Psoas muscle (tissue), 8 donors: ENCODE measurements around the gene NTNG1. TPM values are rescaled to one million over a fixed set of nuclear protein-coding genes. Genes with fewer than 3 reads are reported as not detected.

Experiments used
- ATAC-seq, 4 donors: fragments of 200-7000 bp; cut with Tn5 transposase; one replicate each; pipeline ENCODE4 v1.9.1; 2020; ENCODE audit warnings: moderate library complexity in 3 of 4, mild to moderate bottlenecking in 2 of 4
- DNase-seq, 2 donors: peaks; one replicate each; pipeline ENCODE4 v3.0.0-alpha.2; 2020
- H3K27ac ChIP-seq: fragments of 200-600 bp; one replicate; pipeline ENCODE4 v1.8.0; 2022
- H3K27me3 ChIP-seq, 3 donors: fragments of 200-600 bp in 1 of 3; one replicate each; pipeline versions ENCODE4 v1.6.1 to v1.8.0; 2013 to 2022; ENCODE audit warnings: low read length in 2 of 3, mild to moderate bottlenecking in 2 of 3, moderate library complexity in 1 of 3; ENCODE audit not compliant: insufficient read depth in 3 of 3
- H3K36me3 ChIP-seq, 2 donors: fragments of 200-600 bp in 1 of 2; one replicate each; pipeline versions ENCODE4 v1.6.1 to v1.8.0; 2013 to 2022; ENCODE audit warnings: low read depth in 1 of 2, mild to moderate bottlenecking in 1 of 2, moderate library complexity in 1 of 2; ENCODE audit not compliant: insufficient read depth in 1 of 2
- H3K4me1 ChIP-seq: fragments of 200-600 bp; one replicate; pipeline ENCODE4 v1.8.0; 2022
- H3K4me3 ChIP-seq: fragments of 200-600 bp; one replicate; pipeline ENCODE4 v1.8.0; 2022; ENCODE audit warnings: mild to moderate bottlenecking
- H3K9me3 ChIP-seq: fragments of 200-600 bp; one replicate; pipeline ENCODE4 v1.8.0; 2022
- WGBS, 3 donors: extraction: QIAGEN DNeasy Blood & Tissue Kit; methylation state at CpG; one replicate each; pipeline versions ENCODE4 v1.1.6 to v1.1.7; 2013; 5-methylcytosine and 5-hydroxymethylcytosine counted together
- intact Hi-C, 2 donors: fragments of 100-400 bp; cut with DNase I; formaldehyde crosslinking; loops; one replicate each; pipeline versions ENCODE4 v1.11.0 to v1.14.2; 2022
- polyA plus RNA-seq, 3 donors: library from polyadenylated mRNA; stranded (reverse); fragments of 200-250 nt; gene quantifications; one replicate each; pipeline ENCODE4 v1.2.3, GENCODE V29; 2013
- total RNA-seq, 4 donors: library from RNA; stranded (reverse); fragmentation: NEBNext Ultra II Directional in 2 of 4; extraction: Animal tissue kit (Norgen Biotek cat#: 25700) in 2 of 4; gene quantifications; one replicate each; pipeline versions ENCODE4 v1.2.1 to v1.2.4, GENCODE V29; 2021 to 2023
- TF ChIP-seq, protein P1 (sequence below): fragments of 200-600 bp; IDR thresholded peaks from one replicate; pipeline ENCODE4 v1.8.0; 2022; ENCODE audit warnings: antibody characterized with exemption
- donor health status: healthy with polysubstance abuse.
- donor health status: DM: no; HTN: no; CAD: no; lungs with moderate emphysema.
- donor health status: Bipolar disorder and iron deficiency.
- donor health status: healthy.
- donor health status: DM: yes; HTN: yes; CAD: no.
- donor health status: DM: no; HTN: no; CAD: no.
- donor health status: DM: no; HTN: no; CAD: no.
- donor health status: DM: yes; HTN: yes; CAD: no.

Gene NTNG1
- total and polyA plus RNA-seq, 7 donors, result 0.01 to 0.34 (median 0.27) TPM; not detected in 4

DNA sequence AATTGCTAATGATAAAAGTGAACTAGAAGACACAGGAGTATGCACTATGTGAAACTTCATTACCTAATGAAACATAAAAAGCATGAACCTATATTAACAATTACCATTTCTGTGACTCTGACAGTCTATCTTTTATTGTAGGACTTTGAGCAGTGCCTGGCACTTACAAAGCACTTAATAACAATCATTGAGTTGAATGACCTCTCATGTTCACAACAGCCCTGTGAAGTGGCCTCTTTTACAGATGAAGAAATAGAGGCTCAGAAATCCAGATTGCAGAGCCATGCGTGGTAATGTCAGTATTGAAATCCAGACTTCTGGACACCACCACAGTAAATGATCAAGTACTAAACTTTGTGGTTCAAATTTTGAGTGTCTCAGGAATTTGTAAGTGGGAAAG is 326.4 kb downstream of the NTNG1 start:
- no peak for DNase-seq
- H3K9me3 ChIP-seq, result no peaks in the 10 kb centered on the region
- no peaks in the 10 kb centered on the region for H3K4me1 ChIP-seq
- ATAC-seq, result no peak
- intact Hi-C loops, result no loop called here
- H3K4me3 ChIP-seq, result no peak overlapping the region
- H3K27ac ChIP-seq, result no peak overlapping the region
- TF ChIP-seq, protein P1, sequence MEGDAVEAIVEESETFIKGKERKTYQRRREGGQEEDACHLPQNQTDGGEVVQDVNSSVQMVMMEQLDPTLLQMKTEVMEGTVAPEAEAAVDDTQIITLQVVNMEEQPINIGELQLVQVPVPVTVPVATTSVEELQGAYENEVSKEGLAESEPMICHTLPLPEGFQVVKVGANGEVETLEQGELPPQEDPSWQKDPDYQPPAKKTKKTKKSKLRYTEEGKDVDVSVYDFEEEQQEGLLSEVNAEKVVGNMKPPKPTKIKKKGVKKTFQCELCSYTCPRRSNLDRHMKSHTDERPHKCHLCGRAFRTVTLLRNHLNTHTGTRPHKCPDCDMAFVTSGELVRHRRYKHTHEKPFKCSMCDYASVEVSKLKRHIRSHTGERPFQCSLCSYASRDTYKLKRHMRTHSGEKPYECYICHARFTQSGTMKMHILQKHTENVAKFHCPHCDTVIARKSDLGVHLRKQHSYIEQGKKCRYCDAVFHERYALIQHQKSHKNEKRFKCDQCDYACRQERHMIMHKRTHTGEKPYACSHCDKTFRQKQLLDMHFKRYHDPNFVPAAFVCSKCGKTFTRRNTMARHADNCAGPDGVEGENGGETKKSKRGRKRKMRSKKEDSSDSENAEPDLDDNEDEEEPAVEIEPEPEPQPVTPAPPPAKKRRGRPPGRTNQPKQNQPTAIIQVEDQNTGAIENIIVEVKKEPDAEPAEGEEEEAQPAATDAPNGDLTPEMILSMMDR, result no peak
- H3K27me3 ChIP-seq, result no peaks in the 10 kb centered on the region
- 82 to 96% (median 90%) methylated on average over 1 of the region's 1 CpG for WGBS, 3 donors
- no peaks in the 10 kb centered on the region for H3K36me3 ChIP-seq

DNA sequence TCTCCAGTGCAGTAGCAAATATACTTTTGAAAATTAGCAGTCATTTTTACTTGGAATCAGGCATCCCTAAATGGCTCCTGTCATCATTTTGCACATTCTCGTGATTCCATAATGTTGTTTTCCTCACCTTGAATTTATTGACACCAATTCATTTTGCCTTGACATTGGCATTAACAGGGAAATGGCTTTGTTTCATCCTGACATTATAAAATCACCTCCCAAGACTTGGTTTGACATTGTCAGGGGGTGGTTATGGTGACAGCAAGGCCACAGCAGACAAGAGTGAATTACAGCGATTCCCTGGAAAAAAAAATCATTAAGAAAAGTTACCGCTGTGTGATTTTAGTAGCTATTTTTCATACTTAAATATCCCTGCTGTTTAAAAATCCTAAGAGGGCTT is 327.0 kb downstream of the NTNG1 start:
- H3K4me1 ChIP-seq, result no peaks in the 10 kb centered on the region
- H3K36me3 ChIP-seq, result no peaks in the 10 kb centered on the region
- H3K9me3 ChIP-seq, result no peaks in the 10 kb centered on the region
- H3K27ac ChIP-seq, result no peak overlapping the region
- intact Hi-C loops, result no loop called here
- TF ChIP-seq, protein P1, result no peak
- DNase-seq (no peak), ATAC-seq (no peak)
- no peaks in the 10 kb centered on the region for H3K27me3 ChIP-seq
- WGBS, 3 donors, result 78 to 88% (median 79%) methylated on average over 3 of the region's 3 CpGs
- no peak overlapping the region for H3K4me3 ChIP-seq

DNA sequence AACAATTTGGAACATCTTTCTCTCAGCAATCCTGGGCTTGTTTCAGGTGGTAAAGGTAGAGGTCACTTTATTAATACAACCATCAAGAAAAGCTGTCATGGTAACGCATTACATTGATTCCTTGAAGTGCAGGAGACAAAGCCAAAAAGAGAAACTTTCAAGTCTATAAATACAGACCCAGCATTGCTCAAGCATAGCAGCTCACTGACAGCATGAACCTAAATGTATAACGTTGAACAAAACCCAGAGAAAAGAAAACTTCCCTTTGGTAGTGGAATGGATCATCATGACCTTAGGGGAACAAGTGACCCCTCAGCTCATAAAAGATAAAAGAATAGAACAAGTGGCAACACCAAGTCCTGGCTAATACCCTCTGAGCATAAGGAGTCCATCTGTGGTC is 332.2 kb downstream of the NTNG1 start:
- TF ChIP-seq, protein P1, result no peak
- Histone ChIP-seq H3K9me3 (no peaks in the 10 kb centered on the region), H3K27me3 (no peaks in the 10 kb centered on the region), H3K4me1 (no peaks in the 10 kb centered on the region), H3K27ac (no peak overlapping the region), H3K36me3 (no peaks in the 10 kb centered on the region), H3K4me3 (no peak overlapping the region)
- no peak for DNase-seq
- ATAC-seq, result no peak
- 78 to 87% (median 85%) methylated on average over 2 of the region's 2 CpGs for WGBS, 3 donors
- intact Hi-C loops, result no loop called here

DNA sequence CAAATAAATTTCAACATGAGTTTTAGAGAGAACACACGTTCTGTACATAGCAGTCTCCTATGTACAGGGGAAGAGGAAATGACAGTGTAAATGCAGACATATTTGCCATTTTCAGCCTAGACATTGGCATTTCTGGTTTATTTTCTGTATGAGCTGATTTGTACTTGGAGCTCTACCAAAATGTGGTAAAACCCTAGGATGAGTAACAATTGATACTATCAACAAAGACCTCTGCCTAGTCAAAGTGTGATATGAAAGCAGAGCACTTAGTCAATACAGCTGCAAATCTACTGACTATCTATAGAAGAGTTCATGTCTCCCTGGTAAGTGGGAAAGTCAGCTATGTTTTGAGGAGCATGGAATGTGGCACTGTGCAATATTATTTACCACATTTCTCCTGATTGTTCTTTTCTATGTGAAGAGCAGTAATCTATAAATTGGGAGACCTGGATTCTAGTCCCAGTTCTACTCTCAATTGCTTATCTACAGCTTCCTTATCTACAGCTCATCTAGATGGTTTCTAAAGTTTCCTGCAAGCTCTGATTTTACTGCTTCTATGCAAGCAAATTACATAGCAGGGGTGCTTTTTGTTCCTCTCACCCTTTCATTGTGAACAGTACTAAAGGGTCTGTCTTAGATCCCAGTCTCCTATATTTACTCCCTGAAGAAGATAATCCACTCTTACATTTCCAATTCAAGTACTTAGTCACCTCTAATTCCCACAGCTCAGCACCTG is 334.2 kb downstream of the NTNG1 start:
- no peak overlapping the region for H3K27ac ChIP-seq
- WGBS, 3 donors, result 57 to 71% (median 63%) methylated on average over 1 of the region's 1 CpG
- H3K9me3 ChIP-seq, result no peaks in the 10 kb centered on the region
- no peak for ATAC-seq
- H3K4me1 ChIP-seq, result no peaks in the 10 kb centered on the region
- no peak for DNase-seq
- H3K4me3 ChIP-seq, result no peak overlapping the region
- H3K36me3 ChIP-seq, result no peaks in the 10 kb centered on the region
- intact Hi-C loops, result no loop called here
- peaks cover 0 to 3% (median 0%) of the 10 kb centered on the region in 3 donors for H3K27me3 ChIP-seq
- TF ChIP-seq, protein P1, result no peak

DNA sequence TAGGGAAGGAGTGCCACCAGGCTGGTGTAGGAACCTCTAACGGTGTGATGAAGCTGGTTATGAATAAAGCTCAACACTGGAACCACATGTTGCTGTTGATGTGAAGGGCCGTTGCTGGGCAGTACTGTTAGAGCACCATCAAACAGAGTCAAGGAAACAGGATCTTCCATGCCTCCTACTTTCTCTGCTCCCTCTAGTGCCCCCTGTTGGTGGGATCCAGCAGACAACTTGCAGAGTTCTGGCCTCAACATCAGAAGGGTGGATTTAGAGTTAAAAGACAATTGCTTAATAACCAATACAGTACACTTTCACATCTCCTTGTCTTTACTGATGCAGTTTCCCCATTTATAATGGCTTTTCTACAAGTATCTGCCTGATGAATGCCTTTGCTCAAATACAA is 336.4 kb downstream of the NTNG1 start:
- Histone ChIP-seq H3K9me3 (no peaks in the 10 kb centered on the region), H3K4me3 (no peak overlapping the region), H3K27me3 (peaks cover 0 to 4% (median 0%) of the 10 kb centered on the region in 3 donors), H3K4me1 (no peaks in the 10 kb centered on the region), H3K27ac (no peak overlapping the region), H3K36me3 (no peaks in the 10 kb centered on the region)
- DNase-seq, result no peak
- 78 to 82% (median 79%) methylated on average over 2 of the region's 2 CpGs for WGBS, 3 donors
- no peak for ATAC-seq
- intact Hi-C loops, result no loop called here
- TF ChIP-seq, protein P1, result no peak
